Epithelial cell of alveolus of lung (primary cell): ENCODE results near the gene UPB1. TPM values are rescaled to one million over a fixed set of nuclear protein-coding genes. Genes with fewer than 3 reads are reported as not detected.

Experiments used
- total RNA-seq: library from RNA; depleted of rRNA; stranded (reverse); fragments of >200 nt; gene quantifications from 2 replicates; pipeline ENCODE4 v1.2.1, GENCODE V29; 2015

Gene UPB1
- total RNA-seq: 0.13 TPM in 1 of 2 replicates, not detected in the other

DNA sequence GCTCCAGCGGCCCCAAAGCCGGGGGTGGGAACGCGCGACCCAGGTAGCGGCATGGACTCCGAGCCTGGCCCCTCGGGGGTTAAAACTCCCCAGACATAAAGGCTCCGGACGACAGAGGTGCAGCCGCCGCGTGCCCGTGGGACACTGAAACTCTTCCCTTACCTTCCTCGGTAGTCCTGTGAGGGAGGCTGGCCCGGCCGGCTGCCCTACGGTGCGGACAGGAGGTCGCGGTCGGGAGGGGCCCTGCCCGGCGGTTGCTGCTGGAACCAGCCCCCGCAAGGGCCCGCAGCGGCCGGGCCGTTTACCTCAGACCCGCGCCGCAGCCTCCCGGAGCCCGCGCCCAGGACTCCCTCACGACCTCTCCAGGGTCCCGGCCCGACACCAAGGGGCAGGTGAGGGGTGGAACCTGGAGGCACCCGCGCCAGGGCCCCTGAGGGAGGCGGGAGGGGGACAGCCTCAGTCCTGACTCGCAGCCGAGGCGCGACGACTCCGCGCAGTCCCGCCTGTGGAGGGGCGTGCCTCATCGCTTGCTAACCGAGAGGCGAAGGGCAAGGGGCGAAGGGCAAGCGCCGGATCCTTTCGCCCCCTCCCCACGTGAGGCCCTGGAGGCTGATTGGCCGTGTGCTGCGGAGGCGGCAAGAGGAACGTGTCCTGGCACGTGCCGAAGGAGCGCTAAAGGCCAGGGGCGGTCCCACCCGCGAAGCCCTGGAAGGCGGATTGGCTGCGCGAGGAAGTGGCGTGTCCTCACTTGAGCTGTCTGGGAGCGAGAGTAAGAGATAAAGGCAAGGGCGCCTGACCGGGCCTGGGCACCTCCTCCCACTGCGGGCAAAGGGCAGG, at the start of gene UPB1:
UPB1 (plus strand) TSS at position 805 of the 837 bp plus-strand sequence. CDS start 72 bp downstream, outside the sequence.

GRCh38 chr22:24554313-24555164, 59.4 kb downstream of the UPB1 start, which contains the start of gene GUCD1:
Gene GUCD1, minus strand, starts transcription at chr22:24555138. Its CDS starts 147 bp downstream, at chr22:24554991.

GRCh38 chr22:24555165-24556039, 60.3 kb downstream of the UPB1 start, which contains the start of gene SNRPD3:
Gene SNRPD3, plus strand, starts transcription at chr22:24555999. Its CDS starts 1,676 bp downstream, at chr22:24557675.

Other genes starting within 250 kb of the UPB1 start
- gene SPECC1L, start 224.5 kb upstream of the UPB1 start, total RNA-seq: 22.2 and 33.1 TPM in 2 replicates
- gene ADORA2A, start 67.7 kb upstream of the UPB1 start, total RNA-seq: 0.26 and 7.0 TPM in 2 replicates
- gene GUCD1, start 59.8 kb downstream of the UPB1 start, total RNA-seq: 97.6 and 110 TPM in 2 replicates
- 125 and 170 TPM in 2 replicates for gene SNRPD3, start 60.7 kb downstream of the UPB1 start, total RNA-seq
- 11.7 and 12.5 TPM in 2 replicates for gene LRRC75B, start 97.7 kb downstream of the UPB1 start, total RNA-seq
- 1.4 and 2.5 TPM in 2 replicates for gene GGT1, start 107.9 kb downstream of the UPB1 start, total RNA-seq